Nephron progenitor cell (in vitro differentiated cells): ENCODE measurements around the gene MUC5AC.
"Not testable (repeated sequence)": the region's sequence is repeated elsewhere in the genome, so short reads cannot be mapped to it uniquely, and the experiment has no call there.

Experiments
- DNase-seq: peaks from one replicate; pipeline ENCODE4 v3.0.0; 2021
- H3K27ac Mint-ChIP-seq: 2 replicates; pipeline ENCODE4 v1.8.0; 2021; ENCODE audit warnings: mild to moderate bottlenecking, moderate library complexity, mixed read lengths
- H3K27me3 Mint-ChIP-seq: 2 replicates; pipeline ENCODE4 v1.8.0; 2021; ENCODE audit warnings: mild to moderate bottlenecking, low read depth, mixed read lengths; ENCODE audit not compliant: poor library complexity
- H3K36me3 Mint-ChIP-seq: 2 replicates; pipeline ENCODE4 v1.8.0; 2021; ENCODE audit warnings: low read depth, mixed read lengths
- H3K4me1 Mint-ChIP-seq: 2 replicates; pipeline ENCODE4 v1.8.0; 2021; ENCODE audit warnings: mixed read lengths
- H3K4me3 Mint-ChIP-seq: 2 replicates; pipeline ENCODE4 v1.8.0; 2021; ENCODE audit warnings: mild to moderate bottlenecking, moderate library complexity, mixed read lengths
- H3K9me3 Mint-ChIP-seq: 2 replicates; pipeline ENCODE4 v1.8.0; 2021; ENCODE audit warnings: mild to moderate bottlenecking, moderate library complexity, mixed read lengths
- TF ChIP-seq, protein P1 (sequence below): fragments of 200-600 bp; sonication (generic); IDR thresholded peaks from 2 replicates; pipeline ENCODE4 v1.5.0; 2021; ENCODE audit warnings: antibody characterized with exemption

The MUC5AC gene

DNA sequence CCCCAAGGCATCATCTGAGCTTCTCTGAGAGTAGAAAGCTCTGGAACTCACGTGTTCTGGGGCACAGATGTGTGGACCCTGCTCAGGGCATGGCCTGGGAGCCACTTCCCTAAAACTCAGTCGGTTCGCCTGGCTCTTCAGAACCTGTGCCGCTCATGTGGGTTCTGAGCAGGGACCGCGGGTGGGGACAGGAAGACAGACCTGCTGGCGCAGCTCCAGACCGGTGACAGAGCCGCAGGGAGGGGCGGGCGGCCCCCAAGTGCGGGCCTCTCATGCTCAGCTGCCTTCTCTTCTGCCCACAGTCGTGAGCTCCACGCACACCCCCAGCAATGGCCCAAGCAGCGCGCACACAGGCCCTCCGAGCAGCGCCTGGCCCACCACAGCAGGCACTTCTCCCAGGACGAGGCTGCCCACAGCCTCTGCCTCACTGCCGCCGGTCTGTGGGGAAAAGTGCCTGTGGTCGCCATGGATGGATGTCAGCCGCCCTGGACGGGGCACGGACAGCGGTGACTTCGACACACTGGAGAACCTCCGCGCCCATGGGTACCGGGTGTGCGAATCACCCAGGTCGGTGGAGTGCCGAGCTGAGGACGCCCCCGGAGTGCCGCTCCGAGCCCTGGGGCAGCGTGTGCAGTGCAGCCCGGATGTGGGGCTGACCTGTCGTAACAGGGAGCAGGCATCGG lies 24.2 kb downstream of the MUC5AC start:
- Mint-ChIP-seq H3K4me1 (no peaks in the 10 kb centered on the region), H3K4me3 (no peak overlapping the region), H3K27ac (no peak overlapping the region), H3K27me3 (no peaks in the 10 kb centered on the region), H3K36me3 (no peaks in the 10 kb centered on the region), H3K9me3 (peaks cover 7% of the 10 kb centered on the region)
- DNase-seq = no peak
- TF ChIP-seq, protein P1, sequence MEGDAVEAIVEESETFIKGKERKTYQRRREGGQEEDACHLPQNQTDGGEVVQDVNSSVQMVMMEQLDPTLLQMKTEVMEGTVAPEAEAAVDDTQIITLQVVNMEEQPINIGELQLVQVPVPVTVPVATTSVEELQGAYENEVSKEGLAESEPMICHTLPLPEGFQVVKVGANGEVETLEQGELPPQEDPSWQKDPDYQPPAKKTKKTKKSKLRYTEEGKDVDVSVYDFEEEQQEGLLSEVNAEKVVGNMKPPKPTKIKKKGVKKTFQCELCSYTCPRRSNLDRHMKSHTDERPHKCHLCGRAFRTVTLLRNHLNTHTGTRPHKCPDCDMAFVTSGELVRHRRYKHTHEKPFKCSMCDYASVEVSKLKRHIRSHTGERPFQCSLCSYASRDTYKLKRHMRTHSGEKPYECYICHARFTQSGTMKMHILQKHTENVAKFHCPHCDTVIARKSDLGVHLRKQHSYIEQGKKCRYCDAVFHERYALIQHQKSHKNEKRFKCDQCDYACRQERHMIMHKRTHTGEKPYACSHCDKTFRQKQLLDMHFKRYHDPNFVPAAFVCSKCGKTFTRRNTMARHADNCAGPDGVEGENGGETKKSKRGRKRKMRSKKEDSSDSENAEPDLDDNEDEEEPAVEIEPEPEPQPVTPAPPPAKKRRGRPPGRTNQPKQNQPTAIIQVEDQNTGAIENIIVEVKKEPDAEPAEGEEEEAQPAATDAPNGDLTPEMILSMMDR = no peak

DNA sequence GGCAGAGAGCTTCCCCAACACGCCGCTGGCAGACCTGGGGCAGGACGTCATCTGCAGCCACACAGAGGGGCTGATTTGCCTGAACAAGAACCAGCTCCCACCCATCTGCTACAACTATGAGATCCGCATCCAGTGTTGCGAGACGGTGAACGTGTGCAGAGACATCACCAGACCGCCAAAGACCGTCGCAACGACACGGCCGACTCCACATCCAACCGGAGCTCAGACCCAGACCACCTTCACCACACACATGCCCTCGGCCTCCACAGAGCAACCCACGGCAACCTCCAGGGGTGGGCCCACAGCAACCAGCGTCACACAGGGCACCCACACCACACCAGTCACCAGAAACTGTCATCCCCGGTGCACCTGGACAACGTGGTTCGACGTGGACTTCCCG lies 26.4 kb downstream of the MUC5AC start:
- not testable (repeated sequence) for H3K9me3 Mint-ChIP-seq, H3K4me3 Mint-ChIP-seq, DNase-seq, H3K27ac Mint-ChIP-seq, H3K27me3 Mint-ChIP-seq, H3K36me3 Mint-ChIP-seq, H3K4me1 Mint-ChIP-seq

DNA sequence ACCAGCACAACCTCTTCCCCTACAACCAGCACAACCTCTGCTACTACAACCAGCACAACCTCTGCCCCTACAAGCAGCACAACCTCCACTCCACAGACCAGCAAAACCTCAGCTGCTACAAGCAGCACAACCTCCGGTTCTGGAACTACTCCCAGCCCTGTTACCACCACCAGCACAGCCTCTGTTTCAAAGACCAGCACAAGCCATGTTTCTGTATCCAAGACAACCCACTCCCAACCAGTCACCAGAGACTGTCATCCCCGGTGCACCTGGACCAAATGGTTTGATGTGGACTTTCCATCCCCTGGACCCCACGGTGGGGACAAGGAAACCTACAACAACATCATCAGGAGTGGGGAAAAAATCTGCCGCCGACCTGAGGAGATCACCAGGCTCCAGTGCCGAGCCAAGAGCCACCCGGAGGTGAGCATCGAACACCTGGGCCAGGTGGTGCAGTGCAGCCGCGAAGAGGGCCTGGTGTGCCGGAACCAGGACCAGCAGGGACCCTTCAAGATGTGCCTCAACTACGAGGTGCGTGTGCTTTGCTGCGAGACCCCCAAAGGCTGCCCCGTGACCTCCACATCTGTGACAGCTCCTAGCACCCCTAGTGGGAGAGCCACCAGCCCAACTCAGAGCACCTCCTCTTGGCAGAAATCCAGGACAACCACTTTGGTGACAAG lies 30.8 kb downstream of the MUC5AC start:
- not testable (repeated sequence) for H3K4me1 Mint-ChIP-seq, H3K4me3 Mint-ChIP-seq, H3K36me3 Mint-ChIP-seq, H3K27ac Mint-ChIP-seq, H3K27me3 Mint-ChIP-seq, DNase-seq, H3K9me3 Mint-ChIP-seq

DNA sequence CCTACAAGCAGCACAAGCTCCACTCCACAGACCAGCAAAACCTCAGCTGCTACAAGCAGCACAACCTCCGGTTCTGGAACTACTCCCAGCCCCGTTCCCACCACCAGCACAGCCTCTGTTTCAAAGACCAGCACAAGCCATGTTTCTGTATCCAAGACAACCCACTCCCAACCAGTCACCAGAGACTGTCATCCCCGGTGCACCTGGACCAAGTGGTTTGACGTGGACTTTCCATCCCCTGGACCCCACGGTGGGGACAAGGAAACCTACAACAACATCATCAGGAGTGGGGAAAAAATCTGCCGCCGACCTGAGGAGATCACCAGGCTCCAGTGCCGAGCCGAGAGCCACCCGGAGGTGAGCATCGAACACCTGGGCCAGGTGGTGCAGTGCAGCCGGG lies 32.1 kb downstream of the MUC5AC start:
- H3K9me3 Mint-ChIP-seq, H3K4me1 Mint-ChIP-seq, DNase-seq, H3K36me3 Mint-ChIP-seq, H3K4me3 Mint-ChIP-seq, H3K27ac Mint-ChIP-seq, H3K27me3 Mint-ChIP-seq: not testable (repeated sequence)

DNA sequence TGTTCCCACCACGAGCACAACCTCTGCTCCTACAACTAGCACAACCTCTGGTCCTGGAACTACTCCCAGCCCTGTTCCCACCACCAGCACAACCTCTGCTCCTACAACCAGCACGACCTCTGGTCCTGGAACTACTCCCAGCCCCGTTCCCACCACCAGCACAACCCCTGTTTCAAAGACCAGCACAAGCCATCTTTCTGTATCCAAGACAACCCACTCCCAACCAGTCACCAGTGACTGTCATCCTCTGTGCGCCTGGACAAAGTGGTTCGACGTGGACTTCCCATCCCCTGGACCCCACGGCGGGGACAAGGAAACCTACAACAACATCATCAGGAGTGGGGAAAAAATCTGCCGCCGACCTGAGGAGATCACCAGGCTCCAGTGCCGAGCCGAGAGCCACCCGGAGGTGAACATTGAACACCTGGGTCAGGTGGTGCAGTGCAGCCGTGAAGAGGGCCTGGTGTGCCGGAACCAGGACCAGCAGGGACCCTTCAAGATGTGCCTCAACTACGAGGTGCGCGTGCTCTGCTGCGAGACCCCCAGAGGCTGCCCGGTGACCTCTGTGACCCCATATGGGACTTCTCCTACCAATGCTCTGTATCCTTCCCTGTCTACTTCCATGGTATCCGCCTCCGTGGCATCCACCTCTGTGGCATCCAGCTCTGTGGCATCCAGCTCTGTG lies 34.2 kb downstream of the MUC5AC start:
- H3K27me3 Mint-ChIP-seq, H3K4me1 Mint-ChIP-seq, H3K27ac Mint-ChIP-seq, H3K4me3 Mint-ChIP-seq, H3K36me3 Mint-ChIP-seq, H3K9me3 Mint-ChIP-seq, DNase-seq: not testable (repeated sequence)

DNA sequence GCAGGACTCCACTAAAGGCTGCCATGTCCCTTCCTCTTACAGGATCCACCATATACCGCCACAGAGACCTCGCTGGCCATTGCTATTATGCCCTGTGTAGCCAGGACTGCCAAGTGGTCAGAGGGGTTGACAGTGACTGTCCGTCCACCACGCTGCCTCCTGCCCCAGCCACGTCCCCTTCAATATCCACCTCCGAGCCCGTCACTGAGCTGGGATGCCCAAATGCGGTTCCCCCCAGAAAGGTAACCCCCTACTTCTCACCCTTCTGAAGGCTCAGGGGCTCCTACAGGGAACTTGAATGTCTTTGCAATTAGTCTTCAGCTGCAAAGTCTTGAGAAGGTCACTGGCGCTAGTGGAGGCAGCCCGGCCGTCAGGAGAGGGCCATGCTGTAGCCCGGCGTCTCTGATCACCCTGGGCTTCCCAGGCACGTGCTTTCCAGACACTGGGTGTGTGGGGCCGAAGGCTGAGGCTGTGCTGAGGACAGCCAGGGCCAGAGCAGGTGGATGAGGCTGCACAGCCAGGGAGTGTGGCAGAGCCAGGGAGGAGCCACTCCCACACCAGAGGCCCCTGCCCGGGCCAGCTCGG lies 35.1 kb downstream of the MUC5AC start:
- Mint-ChIP-seq H3K9me3 (peaks cover 10% of the 10 kb centered on the region), H3K36me3 (no peaks in the 10 kb centered on the region), H3K27me3 (no peaks in the 10 kb centered on the region), H3K4me1 (no peaks in the 10 kb centered on the region), H3K4me3 (no peak overlapping the region), H3K27ac (no peak overlapping the region)
- TF ChIP-seq, protein P1 = no peak
- DNase-seq = no peak

DNA sequence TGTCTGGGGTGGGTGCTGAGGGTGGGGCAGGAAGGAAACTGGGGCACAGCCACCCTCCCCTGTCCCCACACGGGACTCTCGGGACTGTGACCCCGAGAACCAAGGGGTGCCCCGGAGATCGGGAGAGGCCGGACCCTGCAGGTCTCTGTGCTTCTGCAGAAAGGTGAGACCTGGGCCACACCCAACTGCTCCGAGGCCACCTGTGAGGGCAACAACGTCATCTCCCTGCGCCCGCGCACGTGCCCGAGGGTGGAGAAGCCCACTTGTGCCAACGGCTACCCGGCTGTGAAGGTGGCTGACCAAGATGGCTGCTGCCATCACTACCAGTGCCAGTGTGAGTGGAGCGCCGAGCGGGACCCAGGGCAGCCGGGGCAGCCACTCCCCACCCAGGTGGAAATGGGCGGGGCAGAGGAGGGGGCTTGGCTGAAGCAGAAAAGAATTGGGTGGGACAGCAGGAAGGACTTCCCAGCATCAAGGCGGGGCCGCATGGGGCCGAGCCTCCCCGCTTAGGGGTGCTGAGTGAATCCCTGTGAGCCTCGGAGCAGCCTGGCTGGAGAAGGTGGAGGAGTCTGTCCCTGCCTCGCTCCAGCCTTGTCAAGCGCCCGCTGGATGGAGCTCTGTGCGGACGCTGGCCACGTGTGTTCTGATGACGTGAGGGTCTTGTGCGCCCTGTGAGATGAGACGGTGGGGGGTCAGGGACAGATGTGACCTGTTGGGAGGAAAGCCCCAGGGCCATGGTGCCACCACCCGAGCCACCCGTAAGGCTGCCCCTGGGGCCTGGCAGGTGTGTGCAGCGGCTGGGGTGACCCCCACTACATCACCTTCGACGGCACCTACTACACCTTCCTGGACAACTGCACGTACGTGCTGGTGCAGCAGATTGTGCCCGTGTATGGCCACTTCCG lies 35.8 kb downstream of the MUC5AC start:
- Mint-ChIP-seq H3K36me3 (no peaks in the 10 kb centered on the region), H3K4me3 (no peak overlapping the region), H3K27me3 (no peaks in the 10 kb centered on the region), H3K27ac (no peak overlapping the region), H3K4me1 (no peaks in the 10 kb centered on the region), H3K9me3 (peaks cover 10% of the 10 kb centered on the region)
- DNase-seq = no peak
- TF ChIP-seq, protein P1 = no peak
